ENCODE measurements around the gene ALG1.
A peak's percentile ranks its signal among the peaks of the same experiment; 100 is the strongest.

ALG1 gene

DNA sequence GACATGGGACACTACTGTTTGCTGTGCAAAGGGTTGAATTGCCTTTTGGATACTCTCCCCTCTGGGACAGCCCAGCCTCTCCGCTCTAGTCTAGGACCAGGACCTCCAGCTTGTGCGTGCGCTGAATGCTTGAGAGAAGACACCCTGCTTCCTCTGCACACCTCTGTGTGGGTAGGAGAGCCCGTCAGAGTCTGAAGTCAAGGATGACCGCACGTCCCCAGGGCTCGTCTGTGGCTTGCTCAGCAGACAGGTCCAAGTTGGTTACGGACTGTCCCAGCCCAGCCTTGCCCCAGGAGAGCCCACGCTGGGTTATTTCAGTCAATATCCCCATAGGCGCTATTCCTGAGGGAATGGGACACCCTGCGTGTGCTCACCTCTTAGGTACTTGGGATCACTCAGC lies 9.6 kb upstream of the ALG1 start:
- no peak overlapping the region for H3K27ac Mint-ChIP-seq

GRCh38 chr16:5062790-5063765 lies 8.6 kb upstream of the ALG1 start:
- no peak overlapping the region for H3K4me3 Mint-ChIP-seq
- no peaks in the 10 kb centered on the region for H3K9me3 Mint-ChIP-seq
- TF ChIP-seq CTCF (IDR thresholded peaks at IDR 0.05; ENCODE audit: unreplicated experiment in 3 of 3), result no peak
- H3K27ac Mint-ChIP-seq, result no peak overlapping the region
- H3K27me3 Mint-ChIP-seq (ENCODE audit: low read depth), result peaks cover 24% of the 10 kb centered on the region
- H3K4me1 Mint-ChIP-seq, result peaks cover 6% of the 10 kb centered on the region
- H3K36me3 Mint-ChIP-seq (ENCODE audit: low read depth), result no peaks in the 10 kb centered on the region

More for the DNA sequence above, 9.6 kb upstream of the ALG1 start:
- TF ChIP-seq CTCF (IDR thresholded peaks at IDR 0.05; ENCODE audit: unreplicated experiment in 3 of 3), result no peak
- no peak overlapping the region for H3K4me3 Mint-ChIP-seq
- no peaks in the 10 kb centered on the region for H3K9me3 Mint-ChIP-seq
- H3K4me1 Mint-ChIP-seq, result peaks cover 6% of the 10 kb centered on the region
- H3K36me3 Mint-ChIP-seq (ENCODE audit: low read depth), result no peaks in the 10 kb centered on the region
- peaks cover 24% of the 10 kb centered on the region for H3K27me3 Mint-ChIP-seq (ENCODE audit: low read depth)

DNA sequence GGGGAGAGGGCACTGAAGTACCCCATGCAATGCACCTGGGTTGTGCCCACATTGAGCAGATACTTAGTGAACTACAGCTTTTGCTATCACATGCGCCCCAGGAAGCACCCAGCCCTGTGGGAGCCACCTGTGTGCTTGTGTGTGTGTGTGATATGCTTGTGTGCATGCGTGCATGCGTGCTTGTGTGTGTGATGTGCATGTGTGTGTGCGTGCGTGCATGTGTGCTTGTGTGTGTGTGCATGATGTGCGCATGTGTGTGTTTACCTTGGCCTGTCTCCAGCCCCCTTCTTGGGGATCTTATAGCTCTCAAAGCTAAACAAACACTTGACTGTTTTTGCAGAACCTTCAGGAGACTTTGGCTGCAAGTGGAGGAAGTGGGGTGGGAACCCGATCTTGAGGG lies 6.7 kb upstream of the ALG1 start:
- peak overlapping the region in 2 of 3 experiments; percentile 54 to 84 for H3K27ac Mint-ChIP-seq
- H3K4me1 Mint-ChIP-seq, result peaks cover 6% of the 10 kb centered on the region
- H3K27me3 Mint-ChIP-seq (ENCODE audit: low read depth), result peaks cover 24% of the 10 kb centered on the region
- H3K4me3 Mint-ChIP-seq, result peak overlapping the region in 1 of 3 experiments; percentile 17
- no peaks in the 10 kb centered on the region for H3K9me3 Mint-ChIP-seq
- no peak for TF ChIP-seq CTCF (IDR thresholded peaks at IDR 0.05; ENCODE audit: unreplicated experiment in 3 of 3)
- no peaks in the 10 kb centered on the region for H3K36me3 Mint-ChIP-seq (ENCODE audit: low read depth)

- H3K4me3 Mint-ChIP-seq, result peak overlapping the region in 1 of 3 experiments; percentile 17
- peak overlapping the region in 2 of 3 experiments; percentile 54 to 84 for H3K27ac Mint-ChIP-seq
- no peak for TF ChIP-seq CTCF (IDR thresholded peaks at IDR 0.05; ENCODE audit: unreplicated experiment in 3 of 3)
- no peaks in the 10 kb centered on the region for H3K36me3 Mint-ChIP-seq (ENCODE audit: low read depth)
- H3K27me3 Mint-ChIP-seq (ENCODE audit: low read depth), result peaks cover 24% of the 10 kb centered on the region
- no peaks in the 10 kb centered on the region for H3K9me3 Mint-ChIP-seq
- H3K4me1 Mint-ChIP-seq, result peaks cover 6% of the 10 kb centered on the region
Measured at GRCh38 chr16:5065326-5065725, 6.3 kb upstream of the ALG1 start.

GRCh38 chr16:5065813-5066212 lies 5.8 kb upstream of the ALG1 start, which contains the start of gene C16orf89:
Gene C16orf89 (minus strand): TSS chr16:5065956. CDS start chr16:5065908, 48 bp downstream.
- Mint-ChIP-seq H3K27me3 (ENCODE audit: low read depth) (peaks cover 24% of the 10 kb centered on the region), H3K4me1 (peaks cover 6% of the 10 kb centered on the region), H3K4me3 (peak within 1 kb of the TSS in 1 of 3 experiments; percentile 17), H3K27ac (peak within 1 kb of the TSS in 2 of 3 experiments; percentile 54 to 84), H3K9me3 (no peaks in the 10 kb centered on the region), H3K36me3 (ENCODE audit: low read depth) (no peaks in the 10 kb centered on the region)
- TF ChIP-seq CTCF (IDR thresholded peaks at IDR 0.05; ENCODE audit: unreplicated experiment in 3 of 3), result no peak
